A204.1 (cell line): ENCODE results near the gene ATRIP.
A peak's percentile ranks its signal among the peaks of the same experiment; 100 is the strongest.
"Not testable (repeated sequence)": the region's sequence is repeated elsewhere in the genome, so short reads cannot be mapped to it uniquely, and the experiment has no call there.

ENCODE experiments used
- FAIRE-seq: peaks from 2 replicates; lab custom pipeline; 2012; peaks lifted over from hg19 to GRCh38; lab: Jason Lieb, UNC

ATRIP gene

GRCh38 chr3:48469046-48469915, 22.7 kb downstream of the ATRIP start:
- no peak for FAIRE-seq

GRCh38 chr3:48470286-48470685, 23.7 kb downstream of the ATRIP start:
- FAIRE-seq, result no peak

- FAIRE-seq, result no peak
Measured at GRCh38 chr3:48472673-48472922, 26.1 kb downstream of the ATRIP start.

GRCh38 chr3:48472923-48473616, 26.5 kb downstream of the ATRIP start:
- FAIRE-seq, result peak; percentile 95

- FAIRE-seq, result no peak
Measured at GRCh38 chr3:48473617-48473952, 27.0 kb downstream of the ATRIP start.

GRCh38 chr3:48474031-48474430, 27.5 kb downstream of the ATRIP start:
- not testable (repeated sequence) for FAIRE-seq

GRCh38 chr3:48474619-48475018, 28.1 kb downstream of the ATRIP start:
- FAIRE-seq, result no peak

- no peak for FAIRE-seq
Measured at GRCh38 chr3:48475188-48475587, 28.7 kb downstream of the ATRIP start.

- FAIRE-seq, result no peak
Measured at GRCh38 chr3:48476426-48477053, 30.0 kb downstream of the ATRIP start.

GRCh38 chr3:48477959-48478520, 31.5 kb downstream of the ATRIP start:
- FAIRE-seq, result no peak

GRCh38 chr3:48478626-48479555, 32.4 kb downstream of the ATRIP start:
- FAIRE-seq, result no peak

GRCh38 chr3:48480891-48481290, 34.4 kb downstream of the ATRIP start:
- not testable (repeated sequence) for FAIRE-seq

- FAIRE-seq, result not testable (repeated sequence)
Measured at GRCh38 chr3:48482822-48483221, 36.3 kb downstream of the ATRIP start.

GRCh38 chr3:48486952-48487351, 40.4 kb downstream of the ATRIP start:
- no peak for FAIRE-seq

- FAIRE-seq, result no peak
Measured at GRCh38 chr3:48492461-48493202, 46.1 kb downstream of the ATRIP start.

- FAIRE-seq, result no peak
Measured at GRCh38 chr3:48493203-48493501, 46.6 kb downstream of the ATRIP start.

- FAIRE-seq, result no peak
Measured at GRCh38 chr3:48500656-48501055, 54.1 kb downstream of the ATRIP start.

- FAIRE-seq, result no peak
Measured at GRCh38 chr3:48501196-48501595, 54.7 kb downstream of the ATRIP start.

GRCh38 chr3:48502121-48502520, 55.6 kb downstream of the ATRIP start:
- FAIRE-seq, result no peak

- FAIRE-seq, result no peak
Measured at GRCh38 chr3:48502728-48503168, 56.2 kb downstream of the ATRIP start.

GRCh38 chr3:48503401-48504050, 57.0 kb downstream of the ATRIP start:
- FAIRE-seq, result no peak
